IMR-90 (cell line): ENCODE results near the gene SMC1B. TPM values are rescaled to one million over a fixed set of nuclear protein-coding genes. Genes with fewer than 3 reads are reported as not detected.

Experiments used
- ATAC-seq: fragments of 200-7000 bp; cut with Tn5 transposase; 2 replicates; pipeline ENCODE4 v1.9.1; 2020; ENCODE audit warnings: low read depth, mild to moderate bottlenecking, moderate library complexity
- BruUV-seq: library from RNA; stranded (reverse); fragments of 400-500 nt; replicated peaks from 2 replicates; lab custom pipeline; 2021; lab: Mats Ljungman, UMichigan
- CTCF ChIA-PET: fragments of 300-600 bp; formaldehyde crosslinking; extraction: SDS; loops from one replicate; lab custom pipeline; 2021; ENCODE audit warnings: antibody characterized with exemption; lab: Yijun Ruan, JAX
- POLR2A ChIA-PET: fragments of 300-600 bp; sonication (Branson Sonifier 250); formaldehyde crosslinking; loops from one replicate; lab custom pipeline; 2022; ENCODE audit warnings: antibody characterized with exemption; ENCODE audit not compliant: unreplicated experiment; lab: Charles Lee
- DNase-seq: peaks from one replicate; pipeline ENCODE4 v3.0.0; 2013
- H2AFZ ChIP-seq: replicated peaks from 2 replicates; pipeline ENCODE3; 2013; ENCODE audit warnings: low read length, mild to moderate bottlenecking; ENCODE audit not compliant: poor library complexity
- H2AK5ac ChIP-seq: 2 replicates; pipeline ENCODE4 v1.6.1; 2013; ENCODE audit warnings: low read depth, low read length, inconsistent platforms
- H2AK9ac ChIP-seq: replicated peaks from 2 replicates; pipeline ENCODE3; 2013; ENCODE audit warnings: mild to moderate bottlenecking, low read depth, low read length, moderate library complexity; ENCODE audit not compliant: poor library complexity
- H2BK120ac ChIP-seq: 2 replicates; pipeline ENCODE4 v1.6.1; 2013; ENCODE audit warnings: low read depth, low read length, inconsistent platforms
- H2BK15ac ChIP-seq: 3 replicates; pipeline ENCODE4 v1.6.1; 2013; ENCODE audit warnings: low read depth, low read length, inconsistent platforms
- H2BK20ac ChIP-seq: 2 replicates; pipeline ENCODE4 v1.6.1; 2013; ENCODE audit warnings: low read depth, mild to moderate bottlenecking, inconsistent platforms, low read length, moderate library complexity
- H2BK5ac ChIP-seq: 2 replicates; pipeline ENCODE4 v1.6.1; 2013; ENCODE audit warnings: mild to moderate bottlenecking, low read depth, low read length, inconsistent platforms; ENCODE audit not compliant: poor library complexity, severe bottlenecking
- H3K14ac ChIP-seq: replicated peaks from 2 replicates; pipeline ENCODE4 v1.6.1; 2013; ENCODE audit warnings: low read depth, low read length, inconsistent platforms
- H3K18ac ChIP-seq: 2 replicates; pipeline ENCODE4 v1.6.1; 2013; ENCODE audit warnings: low read depth, low read length, control low read depth
- H3K23ac ChIP-seq: 2 replicates; pipeline ENCODE4 v1.6.1; 2013; ENCODE audit warnings: low read depth, low read length, inconsistent platforms
- H3K27ac ChIP-seq: 2 replicates; pipeline ENCODE4 v1.5.1; 2013; ENCODE audit warnings: mild to moderate bottlenecking, control low read depth, low read length; ENCODE audit not compliant: insufficient read depth
- H3K27me3 ChIP-seq: 2 replicates; pipeline ENCODE4 v1.6.1; 2013; ENCODE audit warnings: low read length; ENCODE audit not compliant: control insufficient read depth, insufficient read depth
- H3K36me3 ChIP-seq: 2 replicates; pipeline ENCODE4 v1.6.1; 2013; ENCODE audit warnings: low read length, mixed read lengths; ENCODE audit not compliant: control insufficient read depth, insufficient read depth
- H3K4ac ChIP-seq: 2 replicates; pipeline ENCODE4 v1.6.1; 2013; ENCODE audit warnings: low read depth, low read length, inconsistent platforms
- H3K4me1 ChIP-seq: 2 replicates; pipeline ENCODE4 v1.6.1; 2013; ENCODE audit warnings: low read length, mixed read lengths; ENCODE audit not compliant: control insufficient read depth, insufficient read depth
- H3K4me2 ChIP-seq: 2 replicates; pipeline ENCODE4 v1.6.1; 2013; ENCODE audit warnings: low read depth, mild to moderate bottlenecking, control low read depth, low read length, moderate library complexity
- H3K4me3 ChIP-seq: 2 replicates; pipeline ENCODE4 v1.5.1; 2013; ENCODE audit warnings: low read depth, mild to moderate bottlenecking, control low read depth, low read length, moderate library complexity; ENCODE audit not compliant: insufficient read depth
- H3K56ac ChIP-seq: 2 replicates; pipeline ENCODE4 v1.6.1; 2013; ENCODE audit warnings: low read length, inconsistent platforms; ENCODE audit not compliant: insufficient read depth; ENCODE audit errors: extremely low read depth
- H3K79me1 ChIP-seq, 2 experiments: 2 replicates each; pipeline ENCODE4 v1.6.1; 2013; ENCODE audit warnings: low read length in 2 of 2, inconsistent platforms in 1 of 2, low read depth in 1 of 2
- H3K9ac ChIP-seq: 2 replicates; pipeline ENCODE4 v1.6.1; 2013; ENCODE audit warnings: low read depth, low read length, control low read depth
- H3K9me1 ChIP-seq: 2 replicates; pipeline ENCODE4 v1.6.1; 2013; ENCODE audit warnings: low read length, inconsistent platforms; ENCODE audit not compliant: insufficient read depth
- H3K9me3 ChIP-seq: 2 replicates; pipeline ENCODE4 v1.6.1; 2013; ENCODE audit warnings: low read length; ENCODE audit not compliant: control insufficient read depth, insufficient read depth
- H4K20me1 ChIP-seq: 2 replicates; pipeline ENCODE4 v1.6.1; 2013; ENCODE audit warnings: low read length, inconsistent platforms; ENCODE audit not compliant: insufficient read depth
- H4K5ac ChIP-seq: 2 replicates; pipeline ENCODE4 v1.6.1; 2013; ENCODE audit warnings: mild to moderate bottlenecking, low read depth, low read length, control low read depth
- H4K8ac ChIP-seq, 2 experiments: 2 replicates each; pipeline ENCODE4 v1.6.1; 2013; ENCODE audit warnings: low read depth in 2 of 2, low read length in 2 of 2, control low read depth in 1 of 2, inconsistent platforms in 1 of 2
- H4K91ac ChIP-seq: 2 replicates; pipeline ENCODE4 v1.6.1; 2013; ENCODE audit warnings: low read depth, low read length, inconsistent platforms; ENCODE audit not compliant: insufficient read depth
- BHLHE40 ChIP-seq: fragments of 150-350 bp; IDR thresholded peaks from 2 replicates; pipeline ENCODE4 v1.6.1; 2016; ENCODE audit warnings: mild to moderate bottlenecking, low read depth, low read length
- CEBPB ChIP-seq: IDR thresholded peaks from 2 replicates; pipeline ENCODE4 v1.6.1; 2012; ENCODE audit warnings: low read depth, low read length, improper control_type of control experiment
- CHD1 ChIP-seq: IDR thresholded peaks from 2 replicates; pipeline ENCODE4 v1.6.1; 2012; ENCODE audit warnings: low read depth, low read length, improper control_type of control experiment
- CTCF ChIP-seq: conservative IDR thresholded peaks from 2 replicates; pipeline ENCODE4 v1.5.1; 2012; ENCODE audit warnings: mild to moderate bottlenecking, low read depth, low read length, improper control_type of control experiment
- ELK1 ChIP-seq: fragments of 150-350 bp; IDR thresholded peaks from 2 replicates; pipeline ENCODE4 v1.6.1; 2016; ENCODE audit warnings: low read depth, mild to moderate bottlenecking, low read length, moderate library complexity, borderline replicate concordance
- FOS ChIP-seq: fragments of 150-350 bp; IDR thresholded peaks from 2 replicates; pipeline ENCODE4 v1.6.1; 2016; ENCODE audit warnings: low read depth, low read length
- MAFK ChIP-seq: IDR thresholded peaks from 2 replicates; pipeline ENCODE4 v1.6.1; 2012; ENCODE audit warnings: low read depth, low read length, improper control_type of control experiment
- MAZ ChIP-seq: IDR thresholded peaks from 2 replicates; pipeline ENCODE4 v1.6.1; 2012; ENCODE audit warnings: low read depth, mild to moderate bottlenecking, low read length, improper control_type of control experiment, moderate library complexity, borderline replicate concordance
- MXI1 ChIP-seq: IDR thresholded peaks from 2 replicates; pipeline ENCODE4 v1.6.1; 2012; ENCODE audit warnings: low read depth, mild to moderate bottlenecking, low read length, moderate library complexity, borderline replicate concordance
- NFE2L2 ChIP-seq: fragments of 150-350 bp; IDR thresholded peaks from 2 replicates; pipeline ENCODE4 v1.6.1; 2016; ENCODE audit warnings: low read depth, mild to moderate bottlenecking, low read length
- POLR2A ChIP-seq: IDR thresholded peaks from 2 replicates; pipeline ENCODE4 v1.6.1; 2012; ENCODE audit warnings: mild to moderate bottlenecking, low read depth, low read length
- RAD21 ChIP-seq: IDR thresholded peaks from 2 replicates; pipeline ENCODE4 v1.6.1; 2012; ENCODE audit warnings: low read length, improper control_type of control experiment
- RCOR1 ChIP-seq: IDR thresholded peaks from 2 replicates; pipeline ENCODE4 v1.6.1; 2012; ENCODE audit warnings: mild to moderate bottlenecking, low read length, improper control_type of control experiment; ENCODE audit not compliant: insufficient replicate concordance
- RFX5 ChIP-seq: IDR thresholded peaks from 2 replicates; pipeline ENCODE4 v1.8.0; 2012; ENCODE audit warnings: low read depth, mild to moderate bottlenecking, low read length, moderate library complexity
- SMC3 ChIP-seq: fragments of 150-350 bp; IDR thresholded peaks from 2 replicates; pipeline ENCODE4 v1.6.1; 2016; ENCODE audit warnings: low read depth, mild to moderate bottlenecking, antibody characterized with exemption, low read length, moderate library complexity
- USF2 ChIP-seq: fragments of 150-350 bp; IDR thresholded peaks from 2 replicates; pipeline ENCODE4 v1.6.1; 2017; ENCODE audit warnings: mild to moderate bottlenecking, antibody characterized with exemption, low read length, low read depth
- WGBS, 2 experiments: methylation state at CpG; one replicate each; pipeline versions ENCODE4 v1.1.5 to v1.1.7; 2013; ENCODE audit warnings: missing lambda C conversion rate in 2 of 2; ENCODE audit not compliant: insufficient read length in 1 of 2; ENCODE audit errors: extremely low coverage in 2 of 2; 5-methylcytosine and 5-hydroxymethylcytosine counted together
- dilution Hi-C: fragments of 300-500 bp; cut with HindIII; formaldehyde crosslinking; loops from one replicate; pipeline ENCODE4 v1.14.3; 2018; ENCODE audit warnings: low sequenced_read_pairs; ENCODE audit not compliant: unreplicated experiment
- in situ Hi-C: fragments of 300-500 bp; cut with MboI; formaldehyde crosslinking; loops from 3 replicates; pipeline ENCODE4 v1.14.3; 2019; ENCODE audit warnings: low sequenced_read_pairs, inconsistent platforms, mixed read lengths
- intact Hi-C: fragments of 100-400 bp; cut with micrococcal nuclease; formaldehyde crosslinking; loops from 2 replicates; pipeline ENCODE4 v1.10.0; 2022
- polyA plus RNA-seq, 3 experiments: library from polyadenylated mRNA; depleted of rRNA; stranded (reverse); fragments of >200 nt; gene quantifications; 2 replicates each; pipeline ENCODE4 v1.2.3, GENCODE V29; 2012; ENCODE audit warnings: low replicate concordance in 1 of 3
- total RNA-seq: library from RNA; depleted of rRNA; stranded (reverse); fragments of >200 nt; gene quantifications from 2 replicates; pipeline ENCODE4 v1.2.3, GENCODE V29; 2012

The SMC1B gene
- total and polyA plus RNA-seq, 2 of the 4 experiments (the other 2 are of a cell fraction) = not detected

- no peak overlapping the region for H3K4ac ChIP-seq
- H2AK9ac ChIP-seq = no peak overlapping the region
- WGBS, 2 experiments = 100% methylated on average over 2 of the region's 5 CpGs; no CpG with 5 or more reads in 1 of the 2 experiments
- ChIA-PET POLR2A (no interaction called here), CTCF (no interaction called here)
- no peaks in the 10 kb centered on the region for H3K79me1 ChIP-seq
- no peak overlapping the region for H3K27ac ChIP-seq
- intact Hi-C loops = loop anchor here (5.0 kb wide), 1 partner anchor 35 kb away; no protein-coding TSS in a partner anchor
- BruUV-seq = no TSS peak
- ATAC-seq (no peak), DNase-seq (no peak)
- no peak overlapping the region for H2AK5ac ChIP-seq
- H4K5ac ChIP-seq = no peak overlapping the region
- H3K36me3 ChIP-seq = no peaks in the 10 kb centered on the region
- no peak overlapping the region for H2BK15ac ChIP-seq
- H3K9ac ChIP-seq = no peak overlapping the region
- H4K20me1 ChIP-seq = no peaks in the 10 kb centered on the region
- peaks cover 9% of the 10 kb centered on the region for H3K27me3 ChIP-seq
- no peak overlapping the region for H2BK20ac ChIP-seq
- no peak overlapping the region for H4K91ac ChIP-seq
- no peak overlapping the region for H2BK120ac ChIP-seq
- H3K14ac ChIP-seq = no peak overlapping the region
- H4K8ac ChIP-seq = no peak overlapping the region
- in situ Hi-C loops = no loop called here
- H3K4me3 ChIP-seq = no peak overlapping the region
- no peak overlapping the region for H2AFZ ChIP-seq
- H3K9me1 ChIP-seq = no peaks in the 10 kb centered on the region
- TF ChIP-seq CHD1 (no peak), NFE2L2 (no peak), MAZ (no peak), RFX5 (no peak), POLR2A (no peak), MAFK (no peak), RAD21 (no peak), ELK1 (no peak), FOS (no peak), SMC3 (no peak), RCOR1 (no peak), CEBPB (no peak), MXI1 (no peak), BHLHE40 (no peak), USF2 (no peak), CTCF (no peak)
- no peak overlapping the region for H3K4me2 ChIP-seq
- no peak overlapping the region for H2BK5ac ChIP-seq
- no peak overlapping the region for H3K18ac ChIP-seq
- H3K9me3 ChIP-seq = no peaks in the 10 kb centered on the region
- H3K4me1 ChIP-seq = no peaks in the 10 kb centered on the region
- H3K23ac ChIP-seq = no peak overlapping the region
- dilution Hi-C loops = no loop called here
- no peak overlapping the region for H3K56ac ChIP-seq
Measured at GRCh38 chr22:45407793-45408192, 5.6 kb downstream of the SMC1B start.
